ENCODE results near the gene MAPK8.

GRCh38 chr10:48378675-48379074 is 72.2 kb downstream of the MAPK8 start:
- TF ChIP-seq CTCF (IDR thresholded peaks at IDR 0.05; ENCODE audit: borderline replicate concordance, extremely low read depth, low read length, poor library complexity, severe bottlenecking) (no peak), EZH2 (IDR thresholded peaks at IDR 0.05; ENCODE audit: borderline replicate concordance, low read depth, low read length, severe bottlenecking) (no peak)

Measured in DND-41 (cell line).